ENCODE results near the gene TFRC. TPM values are rescaled to one million over a fixed set of nuclear protein-coding genes. Genes with fewer than 3 reads are reported as not detected.

TFRC gene
- total RNA-seq, 1 experiment from 2014 or later = 143 TPM

DNA sequence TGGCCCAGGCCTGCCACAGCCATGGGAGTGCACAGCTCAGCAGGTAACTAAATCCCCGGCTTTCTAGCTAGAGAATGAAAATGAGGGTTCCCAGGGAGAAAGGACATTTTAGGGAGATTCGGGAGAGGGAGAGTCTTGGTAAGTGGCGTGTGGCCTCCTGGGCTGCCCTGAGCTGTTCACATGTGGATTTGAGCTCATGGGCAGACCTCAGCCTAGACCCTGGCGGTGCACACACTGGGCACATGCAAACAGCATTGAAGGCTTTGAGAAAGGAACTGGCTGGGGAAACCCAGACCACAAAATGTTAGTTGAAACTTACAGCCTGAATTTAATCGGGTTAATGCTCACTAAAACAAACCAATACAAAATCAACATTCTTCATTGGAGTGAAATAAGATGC, 72.4 kb downstream of the TFRC start (continued):
- TF ChIP-seq, protein P1, sequence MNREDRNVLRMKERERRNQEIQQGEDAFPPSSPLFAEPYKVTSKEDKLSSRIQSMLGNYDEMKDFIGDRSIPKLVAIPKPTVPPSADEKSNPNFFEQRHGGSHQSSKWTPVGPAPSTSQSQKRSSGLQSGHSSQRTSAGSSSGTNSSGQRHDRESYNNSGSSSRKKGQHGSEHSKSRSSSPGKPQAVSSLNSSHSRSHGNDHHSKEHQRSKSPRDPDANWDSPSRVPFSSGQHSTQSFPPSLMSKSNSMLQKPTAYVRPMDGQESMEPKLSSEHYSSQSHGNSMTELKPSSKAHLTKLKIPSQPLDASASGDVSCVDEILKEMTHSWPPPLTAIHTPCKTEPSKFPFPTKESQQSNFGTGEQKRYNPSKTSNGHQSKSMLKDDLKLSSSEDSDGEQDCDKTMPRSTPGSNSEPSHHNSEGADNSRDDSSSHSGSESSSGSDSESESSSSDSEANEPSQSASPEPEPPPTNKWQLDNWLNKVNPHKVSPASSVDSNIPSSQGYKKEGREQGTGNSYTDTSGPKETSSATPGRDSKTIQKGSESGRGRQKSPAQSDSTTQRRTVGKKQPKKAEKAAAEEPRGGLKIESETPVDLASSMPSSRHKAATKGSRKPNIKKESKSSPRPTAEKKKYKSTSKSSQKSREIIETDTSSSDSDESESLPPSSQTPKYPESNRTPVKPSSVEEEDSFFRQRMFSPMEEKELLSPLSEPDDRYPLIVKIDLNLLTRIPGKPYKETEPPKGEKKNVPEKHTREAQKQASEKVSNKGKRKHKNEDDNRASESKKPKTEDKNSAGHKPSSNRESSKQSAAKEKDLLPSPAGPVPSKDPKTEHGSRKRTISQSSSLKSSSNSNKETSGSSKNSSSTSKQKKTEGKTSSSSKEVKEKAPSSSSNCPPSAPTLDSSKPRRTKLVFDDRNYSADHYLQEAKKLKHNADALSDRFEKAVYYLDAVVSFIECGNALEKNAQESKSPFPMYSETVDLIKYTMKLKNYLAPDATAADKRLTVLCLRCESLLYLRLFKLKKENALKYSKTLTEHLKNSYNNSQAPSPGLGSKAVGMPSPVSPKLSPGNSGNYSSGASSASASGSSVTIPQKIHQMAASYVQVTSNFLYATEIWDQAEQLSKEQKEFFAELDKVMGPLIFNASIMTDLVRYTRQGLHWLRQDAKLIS (CRISPR knock-in tag; IDR thresholded peaks at IDR 0.05; ENCODE audit: borderline replicate concordance) = no peak
- TF ChIP-seq SMAD4 (CRISPR knock-in tag; IDR thresholded peaks at IDR 0.05) = no peak
- no peak for TF ChIP-seq ZNF232 (CRISPR knock-in tag; IDR thresholded peaks at IDR 0.05)
- TF ChIP-seq ZNF281 (CRISPR knock-in tag; IDR thresholded peaks at IDR 0.05) = no peak
- TF ChIP-seq EMX1 (CRISPR knock-in tag; IDR thresholded peaks at IDR 0.05) = no peak
- TF ChIP-seq ZSCAN18 (CRISPR knock-in tag; IDR thresholded peaks at IDR 0.05) = no peak
- TF ChIP-seq ATF1 (CRISPR knock-in tag; IDR thresholded peaks at IDR 0.05) = no peak
- TF ChIP-seq SOX15 (CRISPR knock-in tag; IDR thresholded peaks at IDR 0.05) = no peak
- TF ChIP-seq, protein P2, sequence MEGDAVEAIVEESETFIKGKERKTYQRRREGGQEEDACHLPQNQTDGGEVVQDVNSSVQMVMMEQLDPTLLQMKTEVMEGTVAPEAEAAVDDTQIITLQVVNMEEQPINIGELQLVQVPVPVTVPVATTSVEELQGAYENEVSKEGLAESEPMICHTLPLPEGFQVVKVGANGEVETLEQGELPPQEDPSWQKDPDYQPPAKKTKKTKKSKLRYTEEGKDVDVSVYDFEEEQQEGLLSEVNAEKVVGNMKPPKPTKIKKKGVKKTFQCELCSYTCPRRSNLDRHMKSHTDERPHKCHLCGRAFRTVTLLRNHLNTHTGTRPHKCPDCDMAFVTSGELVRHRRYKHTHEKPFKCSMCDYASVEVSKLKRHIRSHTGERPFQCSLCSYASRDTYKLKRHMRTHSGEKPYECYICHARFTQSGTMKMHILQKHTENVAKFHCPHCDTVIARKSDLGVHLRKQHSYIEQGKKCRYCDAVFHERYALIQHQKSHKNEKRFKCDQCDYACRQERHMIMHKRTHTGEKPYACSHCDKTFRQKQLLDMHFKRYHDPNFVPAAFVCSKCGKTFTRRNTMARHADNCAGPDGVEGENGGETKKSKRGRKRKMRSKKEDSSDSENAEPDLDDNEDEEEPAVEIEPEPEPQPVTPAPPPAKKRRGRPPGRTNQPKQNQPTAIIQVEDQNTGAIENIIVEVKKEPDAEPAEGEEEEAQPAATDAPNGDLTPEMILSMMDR (IDR thresholded peaks at IDR 0.05) = no peak
- no peak for TF ChIP-seq IRF2 (CRISPR knock-in tag; IDR thresholded peaks at IDR 0.05; ENCODE audit: borderline replicate concordance, low read depth)
- no peak for TF ChIP-seq ELF4 (CRISPR knock-in tag; IDR thresholded peaks at IDR 0.05; ENCODE audit: low read depth)
- no peak for TF ChIP-seq ZNF396 (CRISPR knock-in tag; IDR thresholded peaks at IDR 0.05; ENCODE audit: borderline replicate concordance)
- TF ChIP-seq, protein P3, sequence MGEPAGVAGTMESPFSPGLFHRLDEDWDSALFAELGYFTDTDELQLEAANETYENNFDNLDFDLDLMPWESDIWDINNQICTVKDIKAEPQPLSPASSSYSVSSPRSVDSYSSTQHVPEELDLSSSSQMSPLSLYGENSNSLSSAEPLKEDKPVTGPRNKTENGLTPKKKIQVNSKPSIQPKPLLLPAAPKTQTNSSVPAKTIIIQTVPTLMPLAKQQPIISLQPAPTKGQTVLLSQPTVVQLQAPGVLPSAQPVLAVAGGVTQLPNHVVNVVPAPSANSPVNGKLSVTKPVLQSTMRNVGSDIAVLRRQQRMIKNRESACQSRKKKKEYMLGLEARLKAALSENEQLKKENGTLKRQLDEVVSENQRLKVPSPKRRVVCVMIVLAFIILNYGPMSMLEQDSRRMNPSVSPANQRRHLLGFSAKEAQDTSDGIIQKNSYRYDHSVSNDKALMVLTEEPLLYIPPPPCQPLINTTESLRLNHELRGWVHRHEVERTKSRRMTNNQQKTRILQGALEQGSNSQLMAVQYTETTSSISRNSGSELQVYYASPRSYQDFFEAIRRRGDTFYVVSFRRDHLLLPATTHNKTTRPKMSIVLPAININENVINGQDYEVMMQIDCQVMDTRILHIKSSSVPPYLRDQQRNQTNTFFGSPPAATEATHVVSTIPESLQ (CRISPR knock-in tag; IDR thresholded peaks at IDR 0.05) = no peak
- no peak for TF ChIP-seq KAT7 (CRISPR knock-in tag; IDR thresholded peaks at IDR 0.05; ENCODE audit: borderline replicate concordance)

- CTCF ChIA-PET = no interaction called here
- no peaks in the 10 kb centered on the region for H3K4me1 Mint-ChIP-seq
- no peak overlapping the region for H3K4me3 Mint-ChIP-seq
- DNase-seq (ENCODE audit: low spot score) (no peak), ATAC-seq (no peak)
- POLR2A ChIA-PET = no interaction called here
- peaks cover 6% of the 10 kb centered on the region for H3K27me3 Mint-ChIP-seq (ENCODE audit: low read depth)
- no peak overlapping the region for H3K27ac Mint-ChIP-seq
- H3K36me3 Mint-ChIP-seq = no peaks in the 10 kb centered on the region
- peaks cover 12% of the 10 kb centered on the region for H3K9me3 Mint-ChIP-seq
- no peak for TF ChIP-seq ZNF425 (CRISPR knock-in tag; conservative IDR thresholded peaks at IDR 0.05)
- no peak for TF ChIP-seq NR3C1 (CRISPR knock-in tag; conservative IDR thresholded peaks at IDR 0.05; ENCODE audit: low read depth)
- TF ChIP-seq ZNF671 (CRISPR knock-in tag; IDR thresholded peaks at IDR 0.05) = no peak
- no peak for TF ChIP-seq NFE2L1 (CRISPR knock-in tag; IDR thresholded peaks at IDR 0.05)
- no peak for TF ChIP-seq NFATC4 (CRISPR knock-in tag; IDR thresholded peaks at IDR 0.05)
- no peak for TF ChIP-seq ZNF512 (CRISPR knock-in tag; IDR thresholded peaks at IDR 0.05; ENCODE audit: borderline replicate concordance)
- TF ChIP-seq GRHL2 (CRISPR knock-in tag; IDR thresholded peaks at IDR 0.05; ENCODE audit: insufficient replicate concordance, severe bottlenecking) = no peak
These were observed 73.0 kb downstream of the TFRC start for GRCh38 chr3:196008929-196009328.

Data from WTC11 (cell line).